Fibroblast of lung (primary cell): ENCODE measurements around the gene CDY1.
"Not testable (repeated sequence)": the region's sequence is repeated elsewhere in the genome, so short reads cannot be mapped to it uniquely, and the experiment has no call there.

Experiments used
- EZH2 ChIP-seq: IDR thresholded peaks from 2 replicates; pipeline ENCODE4 v1.5.1; 2012; ENCODE audit warnings: low read length, control low read depth, mild to moderate bottlenecking; ENCODE audit errors: missing control alignments
- TF ChIP-seq, protein P1 (sequence below), 2 donors: IDR thresholded peaks in 1 of 2; conservative IDR thresholded peaks in 1 of 2; 1 replicate in 1 of 2; 2 replicates in 1 of 2; pipeline ENCODE4 v1.5.1; 2011 to 2012; ENCODE audit warnings: low read length in 2 of 2, control low read depth in 1 of 2, inconsistent platforms in 1 of 2, low read depth in 1 of 2, mild to moderate bottlenecking in 1 of 2

DNA sequence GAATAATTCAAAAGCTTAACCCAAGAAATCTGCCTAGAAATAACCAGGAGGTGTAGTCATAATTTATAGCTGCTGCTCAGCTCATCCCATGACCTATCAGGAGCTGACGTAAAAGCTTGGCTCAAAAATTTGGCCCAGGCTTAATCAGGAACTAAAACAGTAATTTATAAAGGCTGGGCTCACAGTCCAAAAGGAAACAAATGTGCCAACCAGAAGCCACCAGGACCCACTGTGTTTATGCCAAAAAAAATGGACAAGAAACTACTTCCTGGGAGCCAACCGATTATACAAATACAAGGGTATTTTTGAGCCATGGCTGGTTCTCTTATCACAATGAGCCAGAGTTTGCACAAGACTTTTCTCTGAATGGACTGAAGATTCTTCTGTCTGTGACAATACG is 17.9 kb downstream of the CDY1 start:
- TF ChIP-seq, protein P1, sequence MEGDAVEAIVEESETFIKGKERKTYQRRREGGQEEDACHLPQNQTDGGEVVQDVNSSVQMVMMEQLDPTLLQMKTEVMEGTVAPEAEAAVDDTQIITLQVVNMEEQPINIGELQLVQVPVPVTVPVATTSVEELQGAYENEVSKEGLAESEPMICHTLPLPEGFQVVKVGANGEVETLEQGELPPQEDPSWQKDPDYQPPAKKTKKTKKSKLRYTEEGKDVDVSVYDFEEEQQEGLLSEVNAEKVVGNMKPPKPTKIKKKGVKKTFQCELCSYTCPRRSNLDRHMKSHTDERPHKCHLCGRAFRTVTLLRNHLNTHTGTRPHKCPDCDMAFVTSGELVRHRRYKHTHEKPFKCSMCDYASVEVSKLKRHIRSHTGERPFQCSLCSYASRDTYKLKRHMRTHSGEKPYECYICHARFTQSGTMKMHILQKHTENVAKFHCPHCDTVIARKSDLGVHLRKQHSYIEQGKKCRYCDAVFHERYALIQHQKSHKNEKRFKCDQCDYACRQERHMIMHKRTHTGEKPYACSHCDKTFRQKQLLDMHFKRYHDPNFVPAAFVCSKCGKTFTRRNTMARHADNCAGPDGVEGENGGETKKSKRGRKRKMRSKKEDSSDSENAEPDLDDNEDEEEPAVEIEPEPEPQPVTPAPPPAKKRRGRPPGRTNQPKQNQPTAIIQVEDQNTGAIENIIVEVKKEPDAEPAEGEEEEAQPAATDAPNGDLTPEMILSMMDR (conservative IDR thresholded peaks at IDR 0.05 in 1 of 2, IDR thresholded peaks at IDR 0.05 in 1 of 2; ENCODE audit: low read depth in 1 of 2, low read length in 2 of 2) = not testable (repeated sequence)
- TF ChIP-seq EZH2 = not testable (repeated sequence)
